HG02852 (cell line): Measurements from ENCODE around the gene ADAMTS18.
"Not testable (repeated sequence)": the region's sequence is repeated elsewhere in the genome, so short reads cannot be mapped to it uniquely, and the experiment has no call there.

ENCODE experiments used
- ATAC-seq: cut with Tn5 transposase; IDR thresholded peaks from one replicate; pipeline ENCODE4 v1.9.1; 2021; ENCODE audit warnings: mild to moderate bottlenecking, moderate library complexity; ENCODE audit not compliant: unreplicated experiment

Gene ADAMTS18

GRCh38 chr16:77295896-77296295 is 138.9 kb downstream of the ADAMTS18 start:
- ATAC-seq, result no peak

DNA sequence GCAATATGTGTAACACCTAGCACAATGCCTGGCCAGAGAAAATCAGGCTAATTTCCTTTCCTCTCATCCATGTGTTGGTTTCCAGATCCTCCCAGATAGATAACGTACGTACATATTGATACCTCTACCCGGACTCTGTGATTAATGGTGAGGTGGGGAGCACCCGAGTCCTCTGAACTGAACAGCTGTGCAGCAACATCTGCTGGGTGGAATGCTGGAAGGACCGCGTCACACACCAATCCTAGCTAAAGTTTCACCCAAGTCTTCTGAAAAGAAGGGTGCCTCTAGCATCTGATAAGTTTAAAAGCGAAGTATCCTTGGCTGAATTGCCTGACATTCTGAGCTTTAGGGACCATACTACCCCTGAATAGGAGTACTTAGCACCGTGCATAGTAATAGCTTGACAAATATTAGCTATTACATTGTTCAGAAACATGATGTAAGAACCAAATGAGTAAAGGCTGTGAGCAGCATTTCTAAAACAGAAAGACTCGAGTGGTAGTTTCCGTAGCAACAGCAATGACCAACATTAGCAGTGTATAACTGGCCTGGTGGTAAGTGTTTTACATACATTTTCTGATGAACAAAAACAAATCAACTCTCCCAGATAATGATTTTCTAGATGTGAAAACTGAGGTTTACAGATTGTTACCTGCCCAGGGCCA is 144.3 kb downstream of the ADAMTS18 start:
- no peak for ATAC-seq

DNA sequence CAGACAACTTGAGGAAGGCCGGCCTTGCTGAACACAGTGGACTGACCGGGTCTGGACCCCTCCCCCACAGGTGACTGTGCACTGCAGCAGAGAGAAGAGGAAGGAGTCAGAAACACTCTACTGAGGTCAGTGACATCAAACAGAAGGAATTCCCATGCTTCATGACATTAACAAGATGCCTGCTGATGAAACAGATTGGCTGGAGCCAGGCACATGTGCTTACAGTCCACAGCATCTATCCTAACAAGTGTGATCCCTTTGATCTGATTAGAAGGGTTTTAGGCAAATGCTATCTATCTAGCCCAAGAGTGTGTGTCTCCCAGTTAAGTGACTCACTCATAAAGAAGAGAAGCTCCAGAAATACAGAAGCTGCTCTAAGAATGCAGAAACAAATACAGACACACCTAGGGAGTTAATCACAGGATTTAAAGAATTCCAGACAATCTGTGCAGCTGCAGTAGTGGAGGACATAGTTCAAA is 145.5 kb downstream of the ADAMTS18 start:
- no peak for ATAC-seq

DNA sequence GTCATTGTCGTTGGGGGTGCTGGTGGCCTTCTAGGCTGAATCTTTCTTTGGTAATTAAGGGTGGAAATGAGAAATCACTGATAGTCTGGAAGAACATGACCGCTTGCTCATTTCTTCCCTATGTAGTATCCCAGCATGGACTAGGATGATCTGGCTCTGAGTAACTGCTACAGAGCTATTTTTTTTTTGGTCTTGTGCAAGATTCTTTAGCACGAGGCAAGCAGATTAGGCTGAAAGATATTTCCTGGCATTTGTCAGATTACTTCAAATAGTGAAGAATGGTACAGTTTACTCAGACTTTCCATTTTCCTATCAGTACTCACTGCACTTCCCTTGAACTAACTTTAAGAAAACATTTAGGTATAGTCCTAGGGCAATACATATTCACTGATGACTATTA is 146.6 kb downstream of the ADAMTS18 start:
- ATAC-seq, result no peak

GRCh38 chr16:77285676-77286075 is 149.2 kb downstream of the ADAMTS18 start:
- no peak for ATAC-seq

DNA sequence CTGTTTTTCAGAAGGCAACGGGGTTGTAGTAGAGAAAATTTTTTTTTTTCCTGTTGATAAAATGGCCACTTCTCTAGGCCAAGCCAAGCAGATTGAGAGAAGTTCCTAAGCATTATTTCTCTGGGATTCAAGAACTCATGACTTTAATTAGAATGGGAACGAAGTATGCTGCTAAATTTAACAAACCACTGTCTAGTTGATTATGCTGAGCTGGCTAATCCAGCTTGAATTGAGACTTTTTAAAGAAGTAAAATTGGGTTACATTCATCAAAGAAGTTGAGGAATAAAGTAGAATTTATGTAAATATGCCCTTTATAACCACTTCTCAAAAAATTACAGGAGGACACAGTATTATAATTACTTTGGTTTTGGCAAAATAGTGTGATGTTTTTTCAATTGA is 152.5 kb downstream of the ADAMTS18 start:
- no peak for ATAC-seq

DNA sequence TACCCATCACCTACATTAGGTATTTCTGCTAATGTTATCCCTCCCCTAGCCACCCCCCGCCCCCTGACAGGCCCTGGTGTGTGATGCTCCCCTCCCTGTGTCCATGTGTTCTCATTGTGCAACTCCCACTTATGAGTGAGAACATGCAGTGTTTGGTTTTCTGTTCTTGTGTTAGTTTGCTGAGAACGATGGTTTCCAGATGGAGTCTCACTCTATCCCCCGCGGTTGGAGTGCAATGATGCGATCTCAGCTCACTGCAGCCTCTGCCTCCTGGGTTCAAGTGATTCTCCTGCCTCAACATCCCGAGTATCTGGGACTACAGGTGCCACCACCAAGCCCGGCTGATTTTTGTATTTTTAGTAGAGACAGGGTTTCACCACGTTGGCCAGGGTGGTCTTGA is 155.5 kb downstream of the ADAMTS18 start:
- not testable (repeated sequence) for ATAC-seq

GRCh38 chr16:77277571-77277970 is 157.3 kb downstream of the ADAMTS18 start:
- ATAC-seq, result no peak

GRCh38 chr16:77277141-77277540 is 157.7 kb downstream of the ADAMTS18 start:
- ATAC-seq, result no peak

- ATAC-seq, result no peak
Measured at GRCh38 chr16:77276661-77277060, 158.2 kb downstream of the ADAMTS18 start.

DNA sequence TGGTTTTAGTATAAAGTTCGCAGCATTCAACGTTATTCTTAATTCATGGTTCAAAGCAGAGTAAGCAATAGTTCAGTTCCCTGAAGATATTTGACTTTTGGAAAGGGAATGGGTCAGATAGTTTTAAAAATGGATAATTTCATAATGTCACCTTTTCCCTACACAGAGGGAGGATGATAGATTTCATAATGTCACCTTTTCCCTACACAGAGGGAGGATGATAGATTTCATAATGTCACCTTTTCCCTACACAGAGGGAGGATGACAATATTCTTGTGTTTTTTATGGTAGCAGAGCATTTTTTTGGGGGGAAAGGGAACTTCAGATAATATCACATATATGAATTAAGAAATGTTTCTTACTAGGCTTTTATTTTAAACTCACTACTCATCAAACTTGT is 159.5 kb downstream of the ADAMTS18 start:
- ATAC-seq, result not testable (repeated sequence)

GRCh38 chr16:77273815-77274214 is 161.0 kb downstream of the ADAMTS18 start:
- ATAC-seq, result no peak

DNA sequence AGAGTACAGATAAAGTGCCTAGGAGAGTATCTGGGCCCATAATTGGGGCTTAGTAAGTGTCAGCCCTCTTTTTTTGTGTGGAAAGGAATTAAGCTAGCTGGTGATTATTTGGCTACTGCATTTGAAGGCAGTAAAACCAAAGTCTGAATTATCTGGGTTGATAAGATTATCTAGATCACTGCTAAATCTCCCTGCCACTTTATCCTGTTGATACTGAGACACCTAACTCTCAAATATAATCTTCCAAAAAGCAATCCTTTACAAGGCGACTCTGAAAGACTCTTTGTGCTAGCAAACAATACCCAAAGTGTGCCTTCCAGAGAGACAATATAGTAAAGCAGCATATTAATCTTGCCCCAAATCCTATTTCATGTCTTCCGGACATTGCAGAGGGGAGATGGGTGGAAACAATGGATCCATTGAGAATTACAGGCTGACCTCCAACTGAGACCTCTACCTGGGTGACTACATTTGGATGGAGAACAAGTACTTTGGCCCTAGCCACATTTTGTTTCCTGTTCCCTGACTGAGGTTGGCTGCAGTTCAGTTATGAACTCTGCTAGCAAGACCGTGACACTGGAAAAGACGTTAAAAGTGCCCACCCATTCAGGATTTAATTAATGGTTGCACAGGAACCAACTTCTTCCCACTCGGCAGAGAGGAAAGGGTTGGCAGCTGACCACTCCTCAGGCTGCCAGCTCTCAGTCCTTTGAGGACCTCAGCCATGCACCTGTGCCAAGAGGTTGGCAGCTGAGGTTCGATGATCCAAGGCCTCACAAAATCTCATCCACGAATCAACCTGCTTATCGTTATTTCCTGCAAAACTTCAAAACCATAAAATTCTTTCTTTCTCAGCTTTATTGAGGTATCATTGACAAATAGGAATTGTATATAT is 163.1 kb downstream of the ADAMTS18 start:
- no peak for ATAC-seq

GRCh38 chr16:77266185-77266584 is 168.6 kb downstream of the ADAMTS18 start:
- not testable (repeated sequence) for ATAC-seq

DNA sequence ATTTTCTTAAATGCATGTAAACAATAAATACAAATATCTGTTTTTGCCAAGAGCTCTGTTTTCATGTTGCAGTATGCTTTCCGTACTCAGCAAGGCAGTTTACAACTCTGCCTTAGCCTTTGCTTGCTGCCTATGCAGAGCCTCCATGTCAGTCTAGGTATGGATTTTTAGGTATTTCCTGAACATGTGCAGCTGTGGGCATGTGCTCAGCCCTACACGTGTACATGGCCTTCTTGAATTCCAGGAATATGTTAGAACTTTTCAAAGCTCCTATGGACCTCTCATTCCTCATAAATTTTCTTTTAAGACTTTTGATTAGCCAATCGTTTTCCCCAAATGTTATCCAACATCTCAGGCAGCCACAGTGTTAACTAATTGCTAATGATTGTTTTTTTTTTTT is 171.9 kb downstream of the ADAMTS18 start:
- ATAC-seq, result no peak

DNA sequence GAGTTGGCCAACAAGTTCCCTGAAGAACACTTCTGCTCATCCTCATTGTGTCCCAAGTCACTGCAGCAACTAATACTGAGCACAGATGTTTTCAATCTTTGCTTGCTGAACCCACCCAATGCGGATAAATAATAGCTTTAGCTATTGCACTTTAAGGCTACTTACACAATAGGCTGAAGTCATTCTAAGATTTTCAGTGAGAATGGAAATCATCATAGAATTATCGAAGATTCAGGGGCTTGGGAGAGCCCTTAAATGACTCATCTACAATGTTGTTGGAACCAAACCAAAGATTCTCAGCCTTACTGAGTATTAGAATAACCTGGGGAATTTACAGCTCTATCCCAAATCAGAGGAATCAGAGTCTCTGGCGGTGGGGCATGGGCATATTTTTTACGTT is 184.4 kb downstream of the ADAMTS18 start:
- ATAC-seq, result no peak

- no peak for ATAC-seq
Measured at GRCh38 chr16:77246150-77246549, 188.7 kb downstream of the ADAMTS18 start.

DNA sequence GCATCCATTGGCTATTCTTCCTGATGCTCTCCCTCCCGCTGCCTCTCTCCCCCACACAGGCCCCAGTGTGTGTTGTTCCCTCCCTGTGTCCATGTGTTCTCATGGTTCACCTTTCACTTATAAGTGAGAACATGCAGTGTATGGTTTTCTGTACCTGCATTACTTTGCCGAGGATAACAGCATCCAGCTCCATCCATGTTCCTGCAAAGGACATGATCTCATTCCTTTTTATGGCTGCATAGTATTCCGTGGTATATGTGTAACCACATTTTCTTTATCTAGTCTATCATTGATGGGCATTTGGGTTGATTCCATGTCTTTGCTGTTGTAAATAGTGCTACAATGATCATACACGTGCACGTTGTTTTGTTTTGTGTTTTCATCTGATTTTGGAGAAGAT is 192.4 kb downstream of the ADAMTS18 start:
- ATAC-seq, result not testable (repeated sequence)

DNA sequence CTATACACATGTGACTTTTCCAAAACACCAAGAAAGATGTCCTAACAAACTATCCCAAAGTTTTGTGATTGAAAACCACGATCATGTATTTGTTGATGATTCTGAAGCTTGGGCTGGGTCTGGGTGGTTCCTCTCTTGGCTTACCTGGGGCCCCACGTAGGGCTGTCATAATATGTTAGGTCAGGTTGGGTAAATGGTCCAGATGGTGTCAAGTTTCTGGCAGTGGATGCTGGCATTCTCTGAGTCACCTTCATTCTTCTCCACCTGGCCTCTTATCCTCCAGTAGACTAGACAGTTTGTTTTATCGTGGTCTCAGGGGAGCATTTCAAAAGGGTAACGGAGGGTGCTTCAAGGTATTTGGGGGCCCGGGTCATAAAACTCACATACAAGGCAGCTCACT is 196.2 kb downstream of the ADAMTS18 start:
- ATAC-seq, result no peak

DNA sequence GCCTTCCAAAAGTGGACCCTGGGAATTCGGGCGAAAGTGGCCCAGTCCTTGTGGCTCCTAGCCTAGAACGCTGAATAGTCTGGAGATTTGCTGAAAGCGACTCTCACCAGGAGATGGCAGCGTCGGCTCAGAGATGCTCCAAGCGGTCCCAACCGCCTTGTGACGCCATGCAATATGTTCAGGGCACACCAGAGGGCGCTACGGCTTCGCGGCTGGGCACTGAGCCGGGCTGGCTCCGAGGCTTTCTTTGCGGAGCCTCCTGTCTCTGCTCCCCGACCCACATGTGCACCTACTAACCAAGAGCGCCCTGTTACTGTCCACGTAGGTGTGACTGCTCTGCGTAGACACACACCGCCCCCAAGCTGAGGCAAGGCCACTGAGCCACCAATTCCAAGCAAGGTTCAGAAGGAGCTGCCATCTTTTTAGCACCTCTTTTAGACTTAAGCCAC is 198.7 kb downstream of the ADAMTS18 start:
- peak; percentile 98 for ATAC-seq

DNA sequence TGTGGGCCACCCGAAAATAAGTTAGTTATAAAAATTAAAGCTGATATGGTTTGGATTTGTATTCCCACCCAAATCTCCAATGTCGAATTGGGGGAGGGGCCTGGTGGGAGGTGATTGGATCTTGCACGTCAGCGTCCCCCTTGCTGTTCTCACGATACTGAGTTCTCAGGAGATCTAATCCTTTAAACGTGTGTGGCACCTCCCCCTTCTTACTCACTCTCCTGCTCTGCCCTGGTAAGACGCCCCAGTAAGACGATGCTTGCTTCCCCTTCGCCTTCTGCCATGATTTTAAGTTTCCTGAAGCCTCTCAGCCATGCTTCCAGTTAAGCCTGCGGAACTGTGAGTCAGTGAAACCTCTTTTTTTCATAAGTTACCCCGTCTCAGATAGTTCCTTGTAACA is 200.2 kb downstream of the ADAMTS18 start:
- no peak for ATAC-seq
